Spleen (tissue), 7 donors: Measurements from ENCODE around the gene COL8A1.

Source experiments
- CTCF ChIP-seq, 11 experiments: fragments of 200-600 bp in 7 of 11; fragments of 450-650 bp in 4 of 11; sonication (generic) in 4 of 11; IDR thresholded peaks in 8 of 11; conservative IDR thresholded peaks in 3 of 11; 1 replicate in 7 of 11; 2 replicates in 4 of 11; pipeline versions ENCODE4 v1.4.0 to v1.8.0; 2016 to 2021; ENCODE audit warnings: antibody characterized with exemption in 11 of 11, inconsistent platforms in 4 of 11, mild to moderate bottlenecking in 1 of 11
- POLR2A ChIP-seq, 3 donors: fragments of 450-650 bp; IDR thresholded peaks; one replicate each; pipeline ENCODE4 v1.5.1; 2017; ENCODE audit warnings: antibody characterized with exemption in 3 of 3, mild to moderate bottlenecking in 1 of 3
- donor health status: DM: no; HTN: no; CAD: no; lungs with moderate emphysema.
- donor health status: DM: no; HTN: no; CAD: no.
- donor health status: DM: no; HTN: no; CAD: no.

GRCh38 chr3:99641982-99642381 lies 3.6 kb downstream of the COL8A1 start:
- no peak for TF ChIP-seq CTCF (IDR thresholded peaks at IDR 0.05 in 8 of 11, conservative IDR thresholded peaks at IDR 0.05 in 3 of 11)
- no peak for TF ChIP-seq POLR2A (IDR thresholded peaks at IDR 0.05)
